Fibroblast of lung (primary cell): ENCODE data around the gene ANKRD33. TPM values are rescaled to one million over a fixed set of nuclear protein-coding genes. Genes with fewer than 3 reads are reported as not detected.

ENCODE experiments used
- DNase-seq, 2 donors: peaks; one replicate each; pipeline versions ENCODE4 v3.0.0 to v3.0.0-alpha.2; 2010; ENCODE audit warnings: low read depth in 2 of 2
- H2AFZ ChIP-seq: 2 replicates; pipeline ENCODE4 v1.5.1; 2012; ENCODE audit warnings: low read length, control low read depth, inconsistent platforms
- H3K27ac ChIP-seq: 2 replicates; pipeline ENCODE4 v1.5.1; 2011; ENCODE audit warnings: low read length, control low read depth; ENCODE audit not compliant: insufficient read depth
- H3K27me3 ChIP-seq: 2 replicates; pipeline ENCODE4 v1.5.1; 2011; ENCODE audit warnings: mild to moderate bottlenecking, low read length; ENCODE audit not compliant: control insufficient read depth, insufficient read depth
- H3K36me3 ChIP-seq: 2 replicates; pipeline ENCODE4 v1.5.1; 2011; ENCODE audit warnings: low read length; ENCODE audit not compliant: control insufficient read depth, insufficient read depth
- H3K4me1 ChIP-seq: 2 replicates; pipeline ENCODE4 v1.5.1; 2011; ENCODE audit warnings: low read length; ENCODE audit not compliant: control insufficient read depth, insufficient read depth; ENCODE audit errors: extremely low read depth
- H3K4me2 ChIP-seq: 2 replicates; pipeline ENCODE4 v1.5.1; 2011; ENCODE audit warnings: low read length, control low read depth; ENCODE audit not compliant: insufficient read depth; ENCODE audit errors: extremely low read depth
- H3K4me3 ChIP-seq, 4 experiments: fragments of 200-600 bp in 1 of 4; sonication (generic) in 1 of 4; replicated peaks in 1 of 4; 2 replicates each; pipeline ENCODE4 v1.5.1; 2011 to 2016; ENCODE audit warnings: low read length in 4 of 4, low read depth in 3 of 4, mild to moderate bottlenecking in 3 of 4, control low read depth in 2 of 4, inconsistent platforms in 1 of 4, mixed read lengths in 1 of 4; ENCODE audit not compliant: insufficient read depth in 1 of 4; ENCODE audit errors: control extremely low read depth in 1 of 4
- H3K79me2 ChIP-seq: 2 replicates; pipeline ENCODE4 v1.5.1; 2012; ENCODE audit warnings: mild to moderate bottlenecking, low read length, inconsistent platforms; ENCODE audit not compliant: control insufficient read depth, insufficient read depth
- H3K9ac ChIP-seq: 2 replicates; pipeline ENCODE4 v1.5.1; 2011; ENCODE audit warnings: mild to moderate bottlenecking, low read length, control low read depth; ENCODE audit not compliant: insufficient read depth
- H3K9me3 ChIP-seq: 2 replicates; pipeline ENCODE4 v1.5.1; 2012; ENCODE audit warnings: low read depth, low read length; ENCODE audit not compliant: control insufficient read depth, insufficient read depth
- H4K20me1 ChIP-seq: 2 replicates; pipeline ENCODE4 v1.5.1; 2011; ENCODE audit warnings: low read length; ENCODE audit not compliant: control insufficient read depth, insufficient read depth; ENCODE audit errors: extremely low read depth
- CTCF ChIP-seq, 2 donors: IDR thresholded peaks in 1 of 2; conservative IDR thresholded peaks in 1 of 2; 1 replicate in 1 of 2; 2 replicates in 1 of 2; pipeline ENCODE4 v1.5.1; 2011 to 2012; ENCODE audit warnings: low read length in 2 of 2, control low read depth in 1 of 2, inconsistent platforms in 1 of 2, low read depth in 1 of 2, mild to moderate bottlenecking in 1 of 2
- EZH2 ChIP-seq: IDR thresholded peaks from 2 replicates; pipeline ENCODE4 v1.5.1; 2012; ENCODE audit warnings: low read length, control low read depth, mild to moderate bottlenecking; ENCODE audit errors: missing control alignments
- polyA plus RNA-seq, 2 donors: library from polyadenylated mRNA; depleted of rRNA in 1 of 2; stranded (reverse) in 1 of 2; unstranded in 1 of 2; fragments of >200 nt; gene quantifications; 2 replicates each; pipeline ENCODE4 v1.2.1, GENCODE V29; 2011 to 2012; ENCODE audit warnings: missing spikeins in 1 of 2
- total RNA-seq: library from RNA; depleted of rRNA; stranded (reverse); fragments of >200 nt; gene quantifications from 2 replicates; pipeline ENCODE4 v1.2.1, GENCODE V29; 2014

The ANKRD33 gene
- total and polyA plus RNA-seq, 2 donors (not counting 1 experiment from before 2014, with no cell fraction given), result under 0.01 TPM; not detected in 1

GRCh38 chr12:51862947-51863346, 25.0 kb upstream of the ANKRD33 start:
- H3K9me3 ChIP-seq, result no peaks in the 10 kb centered on the region
- peaks cover 30% of the 10 kb centered on the region for H3K27me3 ChIP-seq
- H3K9ac ChIP-seq, result no peak overlapping the region
- H4K20me1 ChIP-seq, result no peaks in the 10 kb centered on the region
- H3K4me1 ChIP-seq, result peaks cover 2% of the 10 kb centered on the region
- H3K79me2 ChIP-seq, result no peaks in the 10 kb centered on the region
- no peak for TF ChIP-seq EZH2
- no peak for TF ChIP-seq CTCF (conservative IDR thresholded peaks at IDR 0.05 in 1 of 2, IDR thresholded peaks at IDR 0.05 in 1 of 2; ENCODE audit: low read depth in 1 of 2, low read length in 2 of 2)
- no peak overlapping the region for H3K27ac ChIP-seq
- H3K4me3 ChIP-seq, result no peak overlapping the region
- no peak for DNase-seq
- H3K4me2 ChIP-seq, result no peak overlapping the region
- no peak overlapping the region for H2AFZ ChIP-seq
- no peaks in the 10 kb centered on the region for H3K36me3 ChIP-seq

- Histone ChIP-seq H3K4me1 (peaks cover 2% of the 10 kb centered on the region), H3K4me2 (no peak overlapping the region), H3K27ac (no peak overlapping the region), H3K36me3 (no peaks in the 10 kb centered on the region), H2AFZ (no peak overlapping the region), H3K9me3 (no peaks in the 10 kb centered on the region), H3K9ac (no peak overlapping the region), H3K79me2 (no peaks in the 10 kb centered on the region), H3K27me3 (peaks cover 30% of the 10 kb centered on the region), H4K20me1 (no peaks in the 10 kb centered on the region), H3K4me3 (no peak overlapping the region)
- DNase-seq, result peak in 1 of 2 donors; percentile 26
- TF ChIP-seq EZH2, result no peak
- TF ChIP-seq CTCF (conservative IDR thresholded peaks at IDR 0.05 in 1 of 2, IDR thresholded peaks at IDR 0.05 in 1 of 2; ENCODE audit: low read depth in 1 of 2, low read length in 2 of 2), result no peak
These were observed 24.5 kb upstream of the ANKRD33 start for GRCh38 chr12:51863363-51863932.

GRCh38 chr12:51863933-51864832, 23.7 kb upstream of the ANKRD33 start:
- H3K9me3 ChIP-seq, result no peaks in the 10 kb centered on the region
- no peak overlapping the region for H3K9ac ChIP-seq
- no peaks in the 10 kb centered on the region for H4K20me1 ChIP-seq
- no peaks in the 10 kb centered on the region for H3K79me2 ChIP-seq
- H3K27ac ChIP-seq, result no peak overlapping the region
- peak; percentile 66 for TF ChIP-seq EZH2
- TF ChIP-seq CTCF (conservative IDR thresholded peaks at IDR 0.05 in 1 of 2, IDR thresholded peaks at IDR 0.05 in 1 of 2; ENCODE audit: low read depth in 1 of 2, low read length in 2 of 2), result no peak
- peak in 1 of 2 donors; percentile 64 for DNase-seq
- peaks cover 2% of the 10 kb centered on the region for H3K4me1 ChIP-seq
- H3K36me3 ChIP-seq, result no peaks in the 10 kb centered on the region
- H3K4me3 ChIP-seq, result peak overlapping the region in 2 of 4 experiments; percentile 35 to 43
- no peak overlapping the region for H2AFZ ChIP-seq
- H3K4me2 ChIP-seq, result peak overlapping the region; percentile 64
- H3K27me3 ChIP-seq, result peaks cover 30% of the 10 kb centered on the region
